GM12891 (cell line): ENCODE measurements around the gene SHROOM3.
"Not testable (repeated sequence)": the region's sequence is repeated elsewhere in the genome, so short reads cannot be mapped to it uniquely, and the experiment has no call there.

ENCODE experiments used
- DNase-seq: peaks from one replicate; pipeline ENCODE4 v3.0.0; 2011; ENCODE audit warnings: low spot score; ENCODE audit not compliant: insufficient read length
- FAIRE-seq: peaks from 2 replicates; lab custom pipeline; 2011; peaks lifted over from hg19 to GRCh38; lab: Jason Lieb, UNC
- PAX5 ChIP-seq: IDR thresholded peaks from 2 replicates; pipeline ENCODE4 v1.6.1; 2011; ENCODE audit warnings: low read length, moderate library complexity, mild to moderate bottlenecking; ENCODE audit not compliant: insufficient read depth, severe bottlenecking
- POLR2A ChIP-seq: IDR thresholded peaks from 2 replicates; pipeline ENCODE4 v1.6.1; 2011; ENCODE audit warnings: low read depth, low read length, control low read depth
- POLR2AphosphoS5 ChIP-seq: IDR thresholded peaks from 2 replicates; pipeline ENCODE4 v1.6.1; 2011; ENCODE audit warnings: low read depth, low read length, control low read depth
- POU2F2 ChIP-seq: IDR thresholded peaks from 2 replicates; pipeline ENCODE4 v1.6.1; 2011; ENCODE audit warnings: low read depth, mild to moderate bottlenecking, control low read depth, low read length, moderate library complexity
- SPI1 ChIP-seq: IDR thresholded peaks from 2 replicates; pipeline ENCODE4 v1.6.1; 2011; ENCODE audit warnings: low read depth, low read length, control low read depth
- TAF1 ChIP-seq: IDR thresholded peaks from 2 replicates; pipeline ENCODE4 v1.6.1; 2011; ENCODE audit warnings: low read depth, low read length, control low read depth

Gene SHROOM3

GRCh38 chr4:76442807-76443206 lies 7.8 kb downstream of the SHROOM3 start:
- no peak for TF ChIP-seq PAX5
- no peak for TF ChIP-seq SPI1
- no peak for TF ChIP-seq POU2F2
- TF ChIP-seq POLR2A: no peak
- TF ChIP-seq TAF1: no peak
- no peak for TF ChIP-seq POLR2AphosphoS5
- FAIRE-seq (no peak), DNase-seq (no peak)

- FAIRE-seq (no peak), DNase-seq (no peak)
- no peak for TF ChIP-seq PAX5
- TF ChIP-seq SPI1: no peak
- TF ChIP-seq POLR2AphosphoS5: no peak
- TF ChIP-seq POU2F2: no peak
- TF ChIP-seq TAF1: no peak
- no peak for TF ChIP-seq POLR2A
These were observed 8.3 kb downstream of the SHROOM3 start for GRCh38 chr4:76443376-76443775.

- FAIRE-seq (no peak), DNase-seq (no peak)
- no peak for TF ChIP-seq PAX5
- no peak for TF ChIP-seq POLR2AphosphoS5
- TF ChIP-seq POU2F2: no peak
- TF ChIP-seq SPI1: no peak
- TF ChIP-seq TAF1: no peak
- TF ChIP-seq POLR2A: no peak
These were observed 10.9 kb downstream of the SHROOM3 start for GRCh38 chr4:76445911-76446310.

GRCh38 chr4:76447393-76447851 lies 12.4 kb downstream of the SHROOM3 start:
- TF ChIP-seq PAX5 (no peak), SPI1 (no peak), POU2F2 (no peak), POLR2AphosphoS5 (no peak)
- FAIRE-seq (no peak), DNase-seq (no peak)

- DNase-seq (no peak), FAIRE-seq (no peak)
- no peak for TF ChIP-seq SPI1
These were observed 13.2 kb downstream of the SHROOM3 start for GRCh38 chr4:76448211-76448610.

- DNase-seq (no peak), FAIRE-seq (no peak)
- no peak for TF ChIP-seq SPI1
- no peak for TF ChIP-seq PAX5
- TF ChIP-seq POU2F2: no peak
- TF ChIP-seq POLR2A: no peak
- no peak for TF ChIP-seq TAF1
- TF ChIP-seq POLR2AphosphoS5: no peak
These were observed 14.3 kb downstream of the SHROOM3 start for GRCh38 chr4:76449362-76449767.

- no peak for DNase-seq
- no peak for TF ChIP-seq SPI1
- TF ChIP-seq TAF1: no peak
- no peak for TF ChIP-seq POLR2A
- no peak for TF ChIP-seq POLR2AphosphoS5
- TF ChIP-seq POU2F2: no peak
- no peak for TF ChIP-seq PAX5
- FAIRE-seq: no peak
These were observed 14.8 kb downstream of the SHROOM3 start for GRCh38 chr4:76449833-76450232.

- FAIRE-seq (no peak), DNase-seq (no peak)
- TF ChIP-seq POLR2AphosphoS5 (no peak), SPI1 (no peak), PAX5 (no peak), POU2F2 (no peak)
These were observed 18.2 kb downstream of the SHROOM3 start for GRCh38 chr4:76453232-76453631.

- not testable (repeated sequence) for FAIRE-seq, DNase-seq
These were observed 19.0 kb downstream of the SHROOM3 start for GRCh38 chr4:76454073-76454472.

- TF ChIP-seq TAF1 (no peak), PAX5 (no peak), SPI1 (no peak), POLR2AphosphoS5 (no peak), POLR2A (no peak), POU2F2 (no peak)
- FAIRE-seq (no peak), DNase-seq (no peak)
These were observed 22.9 kb downstream of the SHROOM3 start for GRCh38 chr4:76457885-76458284.

- no peak for TF ChIP-seq TAF1
- TF ChIP-seq POLR2A: no peak
- no peak for TF ChIP-seq PAX5
- TF ChIP-seq SPI1: no peak
- no peak for TF ChIP-seq POLR2AphosphoS5
- no peak for TF ChIP-seq POU2F2
- DNase-seq (no peak), FAIRE-seq (no peak)
These were observed 23.3 kb downstream of the SHROOM3 start for GRCh38 chr4:76458297-76458696.
